Endothelial cell (in vitro differentiated cells): ENCODE data around the gene SLC43A3. TPM values are rescaled to one million over a fixed set of nuclear protein-coding genes. Genes with fewer than 3 reads are reported as not detected.

Experiments used
- DNase-seq: peaks from one replicate; pipeline ENCODE4 v3.0.0; 2021; ENCODE audit warnings: low spot score
- H3K27ac Mint-ChIP-seq: one replicate; pipeline ENCODE4 v1.8.0; 2021; ENCODE audit warnings: mixed read lengths, inconsistent platforms; ENCODE audit not compliant: unreplicated experiment
- H3K27me3 Mint-ChIP-seq: one replicate; pipeline ENCODE4 v1.8.0; 2021; ENCODE audit warnings: mild to moderate bottlenecking, moderate library complexity, mixed read lengths, inconsistent platforms; ENCODE audit not compliant: unreplicated experiment
- H3K36me3 Mint-ChIP-seq: one replicate; pipeline ENCODE4 v1.8.0; 2021; ENCODE audit warnings: mild to moderate bottlenecking, low read depth, mixed read lengths, inconsistent platforms; ENCODE audit not compliant: unreplicated experiment
- H3K4me1 Mint-ChIP-seq: one replicate; pipeline ENCODE4 v1.8.0; 2021; ENCODE audit warnings: mild to moderate bottlenecking, mixed read lengths, inconsistent platforms; ENCODE audit not compliant: unreplicated experiment
- H3K4me3 Mint-ChIP-seq: one replicate; pipeline ENCODE4 v1.8.0; 2021; ENCODE audit warnings: mild to moderate bottlenecking, mixed read lengths, inconsistent platforms; ENCODE audit not compliant: unreplicated experiment
- H3K9me3 Mint-ChIP-seq: one replicate; pipeline ENCODE4 v1.8.0; 2021; ENCODE audit warnings: mixed read lengths, inconsistent platforms; ENCODE audit not compliant: unreplicated experiment
- total RNA-seq: library from RNA; stranded (reverse); fragmentation: NEBNext Ultra II Directional; extraction: Animal tissue kit (Norgen Biotek cat#: 25700); gene quantifications from one replicate; pipeline ENCODE4 v1.2.1, GENCODE V29; 2021; ENCODE audit not compliant: unreplicated experiment
- TF ChIP-seq, protein P1 (sequence below): fragments of 200-600 bp; sonication (generic); IDR thresholded peaks from one replicate; pipeline ENCODE4 v1.5.0; 2021; ENCODE audit warnings: antibody characterized with exemption; ENCODE audit not compliant: unreplicated experiment

Gene SLC43A3
- total RNA-seq, 1 donor from 2014 or later, result 17.5 TPM

DNA sequence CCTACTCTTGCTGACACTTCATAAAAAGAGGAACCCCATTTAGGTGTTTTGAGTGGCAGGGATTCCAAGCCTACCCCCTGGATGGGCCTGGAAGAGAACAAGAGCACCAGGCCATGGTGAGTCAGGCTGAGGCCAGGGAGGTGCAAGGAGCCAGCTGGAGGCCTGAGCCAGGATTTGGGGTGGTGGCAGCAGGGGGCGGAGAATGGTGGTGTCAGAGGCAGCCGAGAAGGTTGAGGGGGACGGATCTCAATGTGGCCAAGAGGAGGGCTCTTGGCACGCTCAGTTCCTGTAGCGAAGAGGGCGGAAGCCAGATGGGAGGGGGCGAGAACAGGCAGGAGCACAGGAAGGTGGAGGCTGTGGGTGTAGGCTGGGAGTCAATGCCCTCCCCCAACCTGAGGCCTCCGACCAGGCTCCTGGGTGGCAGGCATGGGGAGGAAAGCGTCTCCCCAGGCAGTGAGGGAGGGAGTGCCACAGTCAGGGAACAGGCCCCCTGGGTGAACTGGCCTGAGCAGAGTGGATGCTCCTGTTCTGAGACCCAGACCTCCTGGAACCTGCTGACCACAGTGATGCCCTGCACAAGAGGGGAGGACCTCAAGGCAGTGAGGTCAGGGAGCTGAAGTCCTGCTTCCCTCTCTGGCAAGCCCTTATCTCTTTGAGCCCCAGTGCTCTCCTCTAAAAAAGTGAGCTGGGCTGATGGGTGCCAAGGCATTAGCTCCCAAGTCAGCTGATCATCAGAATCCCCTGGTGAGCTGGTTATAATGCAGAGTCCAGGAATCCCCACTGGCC is 47.3 kb upstream of the SLC43A3 start:
- H3K9me3 Mint-ChIP-seq, result no peaks in the 10 kb centered on the region

DNA sequence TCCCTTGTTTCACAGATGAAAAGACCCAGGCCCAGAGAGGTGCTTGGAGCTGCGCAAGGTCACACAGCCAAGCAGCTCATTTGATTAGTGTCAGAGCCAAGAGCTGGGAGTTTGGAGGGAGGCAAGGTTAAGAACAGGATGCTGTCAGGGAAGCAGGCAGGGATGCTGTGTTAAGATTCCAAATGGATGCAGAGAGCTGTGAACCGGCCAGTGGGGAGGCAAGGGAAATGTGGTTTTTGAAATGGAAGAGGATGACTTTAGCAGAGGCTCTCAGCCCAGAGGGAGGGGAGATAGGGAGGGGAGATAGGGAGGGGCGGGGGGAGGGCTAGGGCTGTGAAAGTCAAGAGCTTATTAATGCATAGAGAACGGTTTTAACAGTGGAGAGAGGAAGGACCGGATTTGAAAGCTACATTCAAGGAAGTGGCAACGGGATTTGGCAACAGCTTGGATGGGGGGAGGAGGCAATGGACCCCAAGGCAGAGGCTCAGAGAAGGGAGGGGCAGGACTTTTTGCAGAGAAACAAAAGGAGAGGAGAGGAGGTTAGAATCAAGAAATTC is 46.4 kb upstream of the SLC43A3 start:
- TF ChIP-seq, protein P1, sequence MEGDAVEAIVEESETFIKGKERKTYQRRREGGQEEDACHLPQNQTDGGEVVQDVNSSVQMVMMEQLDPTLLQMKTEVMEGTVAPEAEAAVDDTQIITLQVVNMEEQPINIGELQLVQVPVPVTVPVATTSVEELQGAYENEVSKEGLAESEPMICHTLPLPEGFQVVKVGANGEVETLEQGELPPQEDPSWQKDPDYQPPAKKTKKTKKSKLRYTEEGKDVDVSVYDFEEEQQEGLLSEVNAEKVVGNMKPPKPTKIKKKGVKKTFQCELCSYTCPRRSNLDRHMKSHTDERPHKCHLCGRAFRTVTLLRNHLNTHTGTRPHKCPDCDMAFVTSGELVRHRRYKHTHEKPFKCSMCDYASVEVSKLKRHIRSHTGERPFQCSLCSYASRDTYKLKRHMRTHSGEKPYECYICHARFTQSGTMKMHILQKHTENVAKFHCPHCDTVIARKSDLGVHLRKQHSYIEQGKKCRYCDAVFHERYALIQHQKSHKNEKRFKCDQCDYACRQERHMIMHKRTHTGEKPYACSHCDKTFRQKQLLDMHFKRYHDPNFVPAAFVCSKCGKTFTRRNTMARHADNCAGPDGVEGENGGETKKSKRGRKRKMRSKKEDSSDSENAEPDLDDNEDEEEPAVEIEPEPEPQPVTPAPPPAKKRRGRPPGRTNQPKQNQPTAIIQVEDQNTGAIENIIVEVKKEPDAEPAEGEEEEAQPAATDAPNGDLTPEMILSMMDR, result no peak
- H3K9me3 Mint-ChIP-seq, result no peaks in the 10 kb centered on the region
- no peaks in the 10 kb centered on the region for H3K36me3 Mint-ChIP-seq
- no peak for DNase-seq
- peaks cover 25% of the 10 kb centered on the region for H3K27me3 Mint-ChIP-seq
- peaks cover 18% of the 10 kb centered on the region for H3K4me1 Mint-ChIP-seq
- no peak overlapping the region for H3K4me3 Mint-ChIP-seq
- H3K27ac Mint-ChIP-seq, result no peak overlapping the region

More for the DNA sequence above, 47.3 kb upstream of the SLC43A3 start:
- TF ChIP-seq, protein P1, result no peak
- Mint-ChIP-seq H3K4me3 (no peak overlapping the region), H3K27me3 (peaks cover 27% of the 10 kb centered on the region), H3K27ac (no peak overlapping the region), H3K4me1 (peaks cover 18% of the 10 kb centered on the region), H3K36me3 (no peaks in the 10 kb centered on the region)
- DNase-seq, result no peak

DNA sequence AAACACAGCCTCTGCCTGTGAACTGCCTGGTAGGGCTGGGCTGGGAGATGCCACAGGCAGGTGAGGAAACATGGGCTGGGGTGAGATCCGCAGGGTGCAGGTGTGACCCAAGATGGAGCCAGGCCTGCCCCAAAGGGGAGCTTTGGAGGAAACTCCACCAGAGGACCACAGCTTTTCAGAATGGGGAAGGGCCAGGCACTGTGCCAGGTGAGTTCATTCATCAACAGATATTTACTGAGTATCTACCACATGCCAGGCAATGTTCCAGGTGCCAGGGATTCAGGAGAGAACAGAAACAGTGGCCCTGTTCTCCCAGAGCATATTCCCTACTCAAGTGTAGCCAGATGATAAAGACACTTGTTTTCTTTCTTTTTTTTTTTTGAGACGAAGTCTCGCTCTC is 44.6 kb upstream of the SLC43A3 start:
- no peaks in the 10 kb centered on the region for H3K36me3 Mint-ChIP-seq
- no peak overlapping the region for H3K27ac Mint-ChIP-seq
- H3K9me3 Mint-ChIP-seq, result no peaks in the 10 kb centered on the region
- H3K4me3 Mint-ChIP-seq, result no peak overlapping the region
- peaks cover 18% of the 10 kb centered on the region for H3K4me1 Mint-ChIP-seq
- DNase-seq, result no peak
- H3K27me3 Mint-ChIP-seq, result peaks cover 13% of the 10 kb centered on the region
- TF ChIP-seq, protein P1, result no peak

DNA sequence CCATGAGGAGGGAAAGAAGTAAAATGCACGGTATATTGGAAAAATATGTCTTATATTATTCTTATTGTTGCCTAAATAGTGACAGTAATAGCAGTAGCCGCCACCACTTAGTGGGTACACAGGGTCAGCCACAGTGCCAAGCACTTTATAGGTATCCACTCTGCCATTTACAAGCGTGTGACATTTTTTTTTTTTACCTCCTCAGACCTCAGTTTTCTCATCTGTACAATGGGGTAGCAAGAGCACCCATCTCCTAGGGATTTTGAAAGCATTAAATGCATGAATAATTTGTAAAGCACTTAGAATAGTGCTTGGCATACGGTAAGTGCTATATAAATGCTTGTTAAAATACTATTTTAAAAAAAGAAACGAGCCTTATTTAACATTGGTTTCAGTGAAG is 42.3 kb upstream of the SLC43A3 start:
- H3K27me3 Mint-ChIP-seq, result peaks cover 10% of the 10 kb centered on the region

More for the DNA sequence above, 42.3 kb upstream of the SLC43A3 start:
- DNase-seq, result no peak
- Mint-ChIP-seq H3K9me3 (no peaks in the 10 kb centered on the region), H3K27ac (no peak overlapping the region), H3K4me1 (peaks cover 14% of the 10 kb centered on the region), H3K36me3 (no peaks in the 10 kb centered on the region), H3K4me3 (no peak overlapping the region)
- TF ChIP-seq, protein P1, result no peak
